HG03571 (cell line): Measurements from ENCODE around the gene FUBP3.
A peak's percentile ranks its signal among the peaks of the same experiment; 100 is the strongest.
"Not testable (repeated sequence)": the region's sequence is repeated elsewhere in the genome, so short reads cannot be mapped to it uniquely, and the experiment has no call there.

Source experiments
- ATAC-seq: cut with Tn5 transposase; IDR thresholded peaks from one replicate; pipeline ENCODE4 v1.9.1; 2021; ENCODE audit not compliant: unreplicated experiment

FUBP3 gene

DNA sequence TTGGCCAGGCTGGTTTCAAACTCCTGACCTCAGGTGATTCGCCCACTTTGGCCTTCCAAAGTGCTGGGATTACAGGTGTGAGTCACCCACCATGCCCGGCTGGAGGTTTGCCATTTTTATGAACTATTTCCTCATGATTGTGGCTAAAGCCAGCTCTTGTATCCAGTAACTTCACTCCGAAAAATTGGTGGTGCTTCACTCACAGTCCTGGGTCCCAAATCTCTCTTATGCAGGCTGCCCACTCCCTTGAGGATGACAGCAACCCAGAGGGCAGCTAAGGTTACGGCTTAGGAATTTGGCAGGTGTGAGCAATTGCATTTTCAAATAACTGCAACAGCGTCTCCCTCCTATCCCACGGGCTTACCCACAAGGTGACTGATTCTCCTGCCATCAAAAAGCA, 23.4 kb upstream of the FUBP3 start:
- ATAC-seq: no peak

DNA sequence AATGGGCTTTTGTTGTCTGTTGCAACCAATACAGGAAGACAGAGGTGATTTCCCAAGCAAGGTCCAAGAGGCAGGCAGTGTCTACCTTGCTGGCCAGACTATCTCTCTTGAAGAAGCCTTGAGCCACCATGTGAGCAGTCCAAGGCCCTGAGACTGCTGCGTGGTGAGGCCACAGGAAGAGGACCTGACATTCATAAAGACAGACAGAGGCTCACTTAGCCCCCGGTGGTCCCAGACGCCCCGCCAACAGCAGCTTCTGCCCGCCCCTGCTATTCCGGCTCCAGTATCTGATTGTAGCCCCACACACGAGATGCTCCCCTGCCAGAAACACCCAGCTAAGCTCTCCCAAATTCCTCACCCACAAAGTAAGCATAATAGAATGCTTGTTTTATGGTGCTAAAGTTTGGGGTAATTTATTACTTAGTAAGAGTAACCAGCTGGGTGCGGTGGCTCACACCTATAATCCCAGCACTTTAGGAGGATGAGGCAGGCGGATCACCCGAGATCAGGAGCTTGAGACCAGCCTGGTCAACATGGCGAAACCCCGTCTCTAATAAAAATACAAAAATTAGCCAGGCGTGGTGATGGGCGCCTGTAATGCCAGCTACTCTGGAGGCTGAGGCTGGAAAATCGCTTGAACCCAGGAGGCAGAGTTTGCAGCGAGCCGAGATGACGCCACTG, 22.8 kb upstream of the FUBP3 start:
- no peak for ATAC-seq

DNA sequence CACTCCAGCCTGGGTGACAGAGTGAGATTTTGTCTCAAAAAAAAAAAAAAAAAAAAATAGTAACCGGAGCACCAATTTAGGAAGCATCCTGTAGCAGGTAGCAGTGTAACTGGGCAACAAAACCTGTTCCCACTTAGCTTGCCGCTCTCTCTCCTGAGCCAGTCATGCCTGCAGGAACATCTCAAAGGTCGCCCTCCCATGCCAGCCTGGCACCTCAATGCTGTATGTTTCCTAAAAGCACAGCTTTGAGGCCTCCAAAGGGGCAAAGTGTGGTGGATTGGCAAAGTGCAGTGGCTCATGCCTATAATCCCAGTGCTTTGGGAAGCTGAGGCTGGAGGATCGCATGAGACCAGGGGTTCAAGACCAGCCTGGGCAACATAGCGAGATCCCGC, 22.3 kb upstream of the FUBP3 start:
- ATAC-seq: no peak

DNA sequence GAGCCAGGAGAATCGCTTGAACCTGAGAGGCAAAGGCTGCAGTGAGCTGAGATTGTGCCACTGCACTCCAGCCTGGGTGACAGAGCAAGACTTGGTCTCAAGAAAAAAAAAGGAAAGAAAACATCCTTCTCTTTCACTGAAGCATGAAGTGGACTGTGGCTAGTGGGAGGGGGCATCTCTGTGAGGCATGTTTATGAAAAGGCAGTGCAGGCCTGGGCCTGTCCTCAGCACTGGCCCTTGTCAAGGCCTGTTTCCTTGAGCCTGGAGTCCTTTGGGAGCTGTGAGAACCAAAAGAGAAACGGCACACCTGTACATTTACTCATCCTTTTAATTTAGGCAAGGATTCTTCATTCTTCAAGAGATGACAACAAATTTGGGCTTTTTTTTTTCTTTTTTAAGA, 18.3 kb upstream of the FUBP3 start:
- ATAC-seq: no peak

DNA sequence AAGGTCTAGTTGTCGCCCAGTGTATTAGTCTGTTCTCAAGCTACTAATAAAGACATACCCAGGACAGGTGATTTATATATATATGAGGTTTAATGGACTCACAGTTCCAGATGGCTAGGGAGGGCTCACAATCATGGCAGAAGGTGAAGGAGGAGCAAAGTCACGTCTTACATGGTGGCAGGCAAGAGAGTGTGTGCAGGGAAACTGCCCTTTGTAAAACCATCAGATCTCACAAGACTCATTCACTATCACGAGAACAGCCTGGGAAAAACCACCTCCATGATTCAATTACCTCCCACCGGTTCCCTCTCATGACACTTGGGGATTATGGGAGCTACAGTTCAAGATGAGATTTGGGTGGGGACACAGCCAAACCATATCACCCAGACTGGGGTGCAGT, 16.9 kb upstream of the FUBP3 start:
- ATAC-seq: not testable (repeated sequence)

DNA sequence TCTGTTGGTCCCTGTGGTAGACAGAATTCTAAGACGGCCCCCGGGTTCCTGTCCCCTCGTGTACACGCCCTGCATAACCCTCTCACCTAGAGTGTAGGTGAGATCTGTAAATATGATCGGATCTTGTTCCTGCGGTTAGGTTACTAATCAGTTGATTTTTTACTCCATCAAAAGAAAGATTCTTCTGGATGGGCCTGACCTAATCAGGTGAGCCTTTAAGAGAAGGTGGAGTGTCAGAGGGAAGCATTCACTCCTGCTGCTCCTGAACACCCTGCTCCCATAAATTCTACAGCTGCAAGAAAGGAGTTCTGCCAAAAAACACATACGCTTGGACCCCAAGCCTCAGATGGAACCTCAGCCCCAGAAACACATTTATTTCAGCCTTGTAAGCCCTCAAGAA, 15.6 kb upstream of the FUBP3 start:
- ATAC-seq: no peak

DNA sequence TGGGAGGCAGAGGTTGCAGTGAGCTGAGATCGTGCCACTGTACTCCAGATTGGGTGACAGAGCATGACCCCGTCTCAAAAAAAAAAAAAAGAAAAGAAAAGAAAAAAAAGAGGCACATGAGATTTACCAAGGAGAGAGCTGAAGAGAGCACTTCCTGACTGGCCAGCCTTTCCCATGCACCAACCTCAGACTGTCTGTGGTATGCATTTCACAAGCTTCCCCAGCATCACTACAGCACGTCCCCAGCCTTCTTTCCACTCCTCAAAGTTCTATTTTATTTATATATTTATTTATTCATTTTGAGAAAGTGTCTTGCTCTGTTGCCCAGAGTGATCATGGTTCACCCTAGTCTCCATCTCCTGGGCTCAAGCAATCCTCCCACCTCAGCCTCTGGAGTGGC, 13.6 kb upstream of the FUBP3 start:
- no peak for ATAC-seq

DNA sequence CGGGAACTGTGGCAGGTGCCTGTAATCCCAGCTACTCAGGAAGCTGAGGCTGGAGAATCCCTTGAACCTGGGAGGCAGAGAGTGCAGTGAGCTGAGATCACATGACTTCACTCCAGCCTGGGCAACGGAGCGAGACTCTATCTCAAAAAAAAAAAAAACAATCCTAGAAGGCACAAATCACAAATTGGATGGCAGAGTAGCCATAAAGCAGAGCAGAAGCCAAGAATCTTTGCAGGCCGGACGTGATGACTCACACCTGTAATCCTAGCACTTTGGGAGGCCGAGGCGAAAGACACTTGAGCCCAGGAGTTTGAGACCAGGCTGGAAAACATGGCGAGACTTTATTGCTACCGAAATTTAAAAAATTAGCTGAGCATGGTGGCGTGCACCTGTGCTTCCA, 9.2 kb upstream of the FUBP3 start:
- no peak for ATAC-seq

DNA sequence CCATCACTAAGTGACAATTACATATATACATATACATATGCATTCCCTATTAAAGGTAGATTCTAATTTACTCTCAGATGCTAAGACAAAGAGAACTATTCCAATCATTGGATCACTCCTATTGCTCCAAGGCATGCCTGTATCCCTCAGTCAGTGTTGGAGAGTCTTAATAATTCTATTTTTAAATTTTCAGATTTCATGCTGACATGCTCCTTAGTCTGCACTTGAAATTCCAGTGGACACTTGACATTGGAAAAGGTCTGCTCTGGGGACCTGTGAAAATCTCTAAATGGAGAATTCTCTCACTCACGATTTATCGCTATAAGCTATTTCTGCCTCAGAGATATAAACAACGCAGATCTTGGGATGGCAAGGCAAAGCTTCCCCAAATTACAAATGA, 3.9 kb upstream of the FUBP3 start:
- no peak for ATAC-seq

DNA sequence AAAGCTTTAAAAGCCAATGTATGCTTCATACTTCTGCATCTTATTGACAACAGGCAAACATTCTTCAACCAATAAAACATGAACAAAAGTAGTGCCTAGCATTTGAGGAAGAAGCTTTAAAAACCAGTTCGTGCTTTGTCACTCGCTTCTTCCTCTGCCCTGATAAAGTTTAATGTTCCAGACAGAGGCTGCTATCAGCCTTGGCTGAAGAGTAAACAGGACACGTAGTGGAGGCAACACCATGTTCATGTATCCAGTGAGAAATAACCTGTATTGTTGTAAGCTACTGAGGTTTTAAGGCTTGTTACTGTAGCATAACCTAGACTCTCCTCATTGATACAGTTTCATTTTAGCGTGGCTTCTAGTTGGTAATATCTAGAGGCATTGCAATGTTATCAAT, 3.2 kb upstream of the FUBP3 start:
- no peak for ATAC-seq

DNA sequence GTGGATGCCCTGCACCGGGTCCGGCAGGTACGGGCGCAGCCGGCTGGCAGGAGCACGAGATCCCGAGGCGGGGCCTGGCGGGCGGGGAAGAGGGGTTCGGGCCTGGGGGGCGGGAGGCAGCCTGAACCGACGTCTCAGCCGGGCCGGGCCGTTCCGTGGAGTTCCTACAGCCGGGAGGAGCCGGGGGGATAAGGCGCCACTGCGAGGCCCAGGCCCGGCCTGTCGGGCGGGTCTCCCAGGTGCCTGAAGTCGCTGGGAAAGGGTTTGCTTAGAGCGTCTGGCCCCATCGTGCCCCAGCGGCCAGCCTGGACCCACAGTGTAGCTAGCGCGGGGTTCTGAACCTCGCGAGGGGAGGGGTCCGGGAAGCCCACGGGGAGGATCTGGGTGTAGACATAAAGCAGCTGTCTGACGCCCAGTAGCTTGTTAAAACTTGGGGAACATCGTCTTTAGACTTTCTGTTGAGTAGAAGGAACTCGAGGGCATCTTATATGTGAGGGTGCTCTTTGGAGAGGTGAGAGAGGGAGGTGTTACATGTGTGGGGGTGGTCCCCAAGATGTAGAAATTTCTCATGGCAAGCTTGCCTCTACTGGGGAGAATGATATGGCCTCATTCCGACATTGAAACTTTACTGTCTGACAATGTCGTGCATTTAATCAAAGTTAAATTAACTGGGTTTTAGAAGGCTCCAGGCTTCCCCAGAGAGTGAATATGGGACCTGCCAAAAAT, 524 bp downstream of the FUBP3 start:
- peak; percentile 26 for ATAC-seq

DNA sequence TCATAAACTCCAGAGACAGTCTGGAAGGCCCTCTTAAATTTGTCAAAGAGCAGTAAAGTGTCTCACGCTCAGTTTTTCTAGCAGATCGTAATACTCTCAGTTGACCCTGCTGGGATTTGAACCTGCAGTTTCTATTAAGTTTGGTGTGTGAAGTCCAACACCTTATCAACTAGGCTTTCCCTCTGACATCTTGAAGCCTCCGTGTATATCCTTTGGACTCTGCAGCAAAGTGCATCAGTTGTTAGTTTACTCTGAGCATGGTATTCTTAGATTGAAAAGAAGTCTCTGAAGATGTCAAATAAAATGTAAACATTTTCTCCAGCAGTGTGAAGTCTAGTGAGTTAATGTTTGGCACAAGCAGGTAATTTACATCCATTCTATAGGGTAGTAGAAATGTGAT, 2.4 kb downstream of the FUBP3 start:
- no peak for ATAC-seq

DNA sequence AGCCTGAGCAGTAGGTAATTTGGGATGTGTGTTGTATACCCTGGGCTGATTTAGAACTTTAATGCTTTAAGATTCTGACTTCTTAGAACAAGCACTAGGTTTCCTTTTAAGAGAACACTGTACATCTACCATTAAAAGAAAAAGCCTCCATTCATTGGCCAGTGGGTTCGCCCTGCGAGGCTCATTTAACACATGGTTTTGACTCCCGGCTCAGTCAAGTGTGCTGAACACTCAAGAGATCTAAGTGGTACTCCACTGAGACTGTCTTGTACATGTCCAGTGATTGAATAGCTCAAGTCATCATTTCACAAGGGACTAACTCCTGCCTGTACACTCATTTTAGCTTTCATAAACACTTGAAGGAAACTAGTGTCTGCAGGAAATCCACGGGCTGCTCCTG, 3.9 kb downstream of the FUBP3 start:
- no peak for ATAC-seq

DNA sequence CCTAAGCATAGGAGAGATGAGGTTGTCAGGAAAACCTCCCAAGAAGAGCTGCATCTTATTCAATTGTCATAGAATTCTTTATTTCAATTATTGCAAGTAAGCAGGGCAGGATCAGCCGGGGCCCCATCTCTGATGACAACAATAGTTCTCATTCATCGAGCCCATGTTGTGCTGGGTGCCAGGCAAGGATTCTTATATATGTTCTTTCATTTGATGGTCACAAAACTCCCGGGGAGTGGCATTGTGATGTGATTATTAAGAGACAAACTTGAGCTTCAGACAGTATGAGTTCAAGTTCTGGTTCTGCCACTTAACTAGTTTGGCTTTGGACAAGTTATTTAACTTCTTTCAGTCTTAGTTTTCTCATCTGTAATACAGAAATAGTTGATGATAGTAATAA, 8.5 kb downstream of the FUBP3 start:
- no peak for ATAC-seq

DNA sequence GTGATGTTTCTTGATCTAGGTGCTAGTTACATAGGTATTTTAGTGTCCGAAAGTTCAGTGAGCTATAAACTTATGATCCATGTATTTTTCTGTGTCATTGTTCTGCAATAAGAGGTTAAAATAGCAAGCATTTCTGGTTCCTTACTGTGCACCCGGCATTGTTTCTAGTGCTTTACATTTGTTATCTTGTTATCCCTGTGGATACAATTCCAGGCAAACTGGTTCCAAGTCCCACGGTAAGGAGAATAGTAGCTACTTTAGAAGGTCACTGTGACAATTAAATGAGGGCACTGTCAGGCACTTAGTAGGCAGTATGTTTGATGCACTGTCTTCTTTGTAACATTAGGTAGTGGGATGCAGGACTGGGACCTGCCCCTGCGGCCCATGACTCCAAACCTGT, 9.0 kb downstream of the FUBP3 start:
- no peak for ATAC-seq

DNA sequence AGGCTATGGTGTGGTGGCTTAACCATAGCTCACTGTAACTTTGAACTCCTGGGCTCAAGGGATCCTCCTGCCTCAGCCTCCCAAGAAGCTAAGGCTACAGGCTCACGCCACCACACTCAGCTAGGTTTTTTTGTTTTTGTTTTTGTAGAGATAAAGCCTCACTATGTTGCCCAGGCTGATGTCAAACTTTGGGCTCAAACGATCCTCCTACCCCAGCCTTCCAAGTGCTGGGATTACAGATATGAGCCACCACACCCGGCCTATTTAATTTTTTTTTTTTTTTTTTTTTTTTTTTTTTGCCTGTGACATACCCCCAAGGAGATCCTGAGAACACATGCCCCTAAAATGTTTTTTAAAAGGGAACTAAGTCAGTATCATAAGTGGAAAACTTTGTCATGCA, 10.4 kb downstream of the FUBP3 start:
- no peak for ATAC-seq

DNA sequence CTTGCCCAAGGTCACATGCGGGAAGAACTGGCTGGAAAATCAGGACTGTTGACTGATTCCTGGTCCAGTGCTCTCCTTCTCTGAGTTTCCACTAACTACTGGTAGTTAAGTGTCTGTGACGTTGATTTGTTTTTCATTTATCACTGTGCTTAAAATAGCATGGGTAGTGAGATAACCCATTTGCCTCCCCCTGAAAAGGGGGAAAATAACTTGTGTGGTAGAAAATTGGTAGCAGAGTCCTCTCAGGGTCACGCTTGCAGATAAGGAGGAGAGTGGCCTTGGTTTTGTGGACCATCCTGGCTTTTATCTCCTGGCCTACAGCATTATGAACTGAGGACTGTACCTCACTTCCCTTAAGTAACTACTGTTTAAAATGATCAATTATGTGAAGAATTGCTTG, 10.9 kb downstream of the FUBP3 start:
- ATAC-seq: no peak

DNA sequence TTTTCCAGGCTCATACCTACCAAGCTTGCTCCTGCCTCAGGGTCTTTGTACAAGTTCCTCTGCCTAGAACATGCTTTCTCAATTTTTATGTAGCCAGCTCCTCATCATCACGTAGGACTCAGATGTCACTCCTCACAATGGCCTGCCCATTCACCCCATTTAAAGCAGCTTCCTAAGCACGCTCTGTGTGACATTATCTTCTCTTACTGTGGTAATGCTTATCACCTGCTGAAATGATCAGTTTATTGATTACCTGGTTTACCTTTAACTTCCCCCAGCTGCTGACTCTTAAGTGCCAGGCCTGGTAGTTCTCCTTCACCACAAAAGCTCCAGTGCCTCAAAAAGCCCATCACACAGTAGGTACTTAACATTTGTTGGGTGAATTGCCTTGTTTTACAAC, 13.6 kb downstream of the FUBP3 start:
- ATAC-seq: no peak

DNA sequence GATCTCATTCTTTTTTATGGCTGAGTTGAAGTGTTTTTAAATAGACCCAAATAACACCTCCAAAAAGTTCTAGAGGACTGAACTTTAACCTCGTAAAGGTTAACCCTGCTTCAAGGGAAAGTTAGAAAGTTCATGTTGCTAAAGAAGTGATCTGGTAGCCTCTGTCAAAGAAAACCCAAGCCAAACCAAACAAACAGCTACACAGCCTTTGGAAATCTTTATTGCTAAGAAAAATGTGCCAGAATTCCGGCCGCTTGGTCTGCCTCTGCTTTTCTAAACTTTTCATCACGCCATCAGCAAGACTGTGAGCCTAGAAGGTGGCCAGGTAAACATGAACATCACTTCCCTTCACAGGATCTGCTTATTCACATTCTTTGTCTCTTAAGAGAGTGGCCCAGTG, 17.9 kb downstream of the FUBP3 start:
- ATAC-seq: no peak

DNA sequence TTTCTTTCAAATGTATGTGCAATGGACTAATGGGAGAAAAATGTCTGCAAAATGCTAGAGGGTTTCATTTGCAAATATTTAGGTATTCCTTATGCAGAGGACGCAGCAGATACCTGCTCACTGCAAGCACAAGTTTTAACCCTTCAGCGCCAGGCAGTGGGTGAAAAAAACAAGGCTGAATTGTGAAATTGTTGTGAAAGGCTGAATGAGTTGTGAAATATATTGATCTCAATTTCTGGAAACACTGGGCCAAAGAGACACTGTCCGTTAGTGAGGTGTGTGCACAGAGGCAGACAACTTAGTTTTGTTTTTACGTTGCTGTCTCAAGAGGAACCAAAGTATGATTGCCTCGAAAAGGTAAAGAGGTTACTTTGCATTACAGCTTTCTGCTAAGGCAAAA, 18.8 kb downstream of the FUBP3 start:
- ATAC-seq: no peak

DNA sequence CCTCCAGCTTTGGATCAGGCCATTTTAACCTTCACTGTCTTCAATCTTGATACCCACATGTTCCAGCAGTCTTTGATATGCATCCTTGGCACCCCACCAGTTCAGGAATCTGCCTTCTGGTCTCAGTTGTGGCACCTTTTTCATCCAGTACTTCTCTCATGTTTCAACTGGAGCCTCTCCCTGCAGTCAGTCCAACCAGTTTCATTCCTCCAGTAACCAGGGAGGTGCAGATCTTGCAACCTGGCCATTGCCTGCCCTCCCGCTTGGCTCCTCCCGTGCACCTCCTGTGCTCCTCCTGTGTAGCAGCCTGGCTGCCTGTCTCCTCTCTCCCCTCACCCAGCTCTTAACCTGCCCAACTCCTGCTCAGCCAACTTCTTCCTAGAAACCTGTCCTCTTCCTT, 20.2 kb downstream of the FUBP3 start:
- no peak for ATAC-seq

DNA sequence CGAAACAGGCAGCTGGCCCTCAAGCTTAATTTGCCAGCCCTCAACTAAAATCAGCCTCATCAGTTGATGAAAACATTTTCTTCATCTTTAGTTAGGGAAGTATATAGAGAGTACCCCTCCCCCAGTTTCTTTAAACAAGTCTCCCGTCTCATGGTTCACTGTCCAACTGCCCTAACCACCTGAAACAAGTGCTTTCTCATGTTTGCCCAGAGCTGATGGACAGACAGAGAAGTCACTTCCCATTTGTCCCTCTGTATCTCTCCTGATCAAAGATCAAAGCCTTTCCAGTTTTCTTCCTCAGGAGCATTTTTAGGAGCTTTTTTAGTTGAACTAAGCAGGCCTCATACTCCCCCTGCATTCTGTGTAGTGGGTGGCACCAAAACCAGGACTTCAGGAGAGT, 21.7 kb downstream of the FUBP3 start:
- ATAC-seq: no peak

DNA sequence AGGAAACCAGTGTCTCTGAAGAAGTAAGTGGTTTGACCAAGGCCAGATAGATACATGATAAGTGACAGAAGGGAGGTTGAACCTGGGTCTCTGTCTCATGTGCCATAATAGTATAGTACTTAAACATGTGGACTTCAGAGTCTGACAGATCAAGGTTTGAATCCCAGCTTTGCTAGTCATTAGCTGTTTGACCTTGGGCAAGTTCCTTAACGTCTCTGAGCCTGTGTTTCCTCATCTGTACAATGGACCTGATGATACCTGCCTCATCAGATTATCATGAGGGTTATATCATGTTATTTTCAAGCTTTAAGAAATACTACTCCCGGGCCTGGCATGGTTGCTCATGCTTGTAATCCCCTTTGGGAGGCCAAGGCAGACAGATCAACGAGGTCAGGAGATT, 24.9 kb downstream of the FUBP3 start:
- ATAC-seq: no peak
